ENCODE data around the gene ABCB9. TPM values are rescaled to one million over a fixed set of nuclear protein-coding genes. Genes with fewer than 3 reads are reported as not detected.

Gene ABCB9
- total RNA-seq, 2 experiments from 2014 or later, result 4.3 to 4.9 TPM

DNA sequence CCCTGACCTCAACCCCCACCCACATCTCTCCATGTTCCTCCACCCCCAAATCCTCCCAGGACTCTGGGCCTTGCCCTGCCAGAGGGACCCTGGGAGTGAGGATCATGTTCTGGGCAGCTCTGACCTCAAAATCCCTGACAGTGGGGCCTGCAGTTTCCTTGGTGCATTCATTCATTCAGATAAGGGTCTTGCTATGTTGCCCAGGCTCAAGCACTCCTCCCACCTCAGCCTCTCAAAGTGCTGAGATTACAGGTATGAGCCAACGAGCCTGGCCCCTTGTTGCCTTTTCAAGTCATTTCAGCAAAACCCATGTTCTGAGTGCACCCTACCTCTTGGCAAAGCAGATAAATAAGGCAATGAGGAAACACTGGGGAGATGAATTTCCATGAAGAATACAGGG, 43.8 kb upstream of the ABCB9 start:
- DNase-seq, result no peak
- H3K4me3 Mint-ChIP-seq, result no peak overlapping the region
- TF ChIP-seq, protein P1, sequence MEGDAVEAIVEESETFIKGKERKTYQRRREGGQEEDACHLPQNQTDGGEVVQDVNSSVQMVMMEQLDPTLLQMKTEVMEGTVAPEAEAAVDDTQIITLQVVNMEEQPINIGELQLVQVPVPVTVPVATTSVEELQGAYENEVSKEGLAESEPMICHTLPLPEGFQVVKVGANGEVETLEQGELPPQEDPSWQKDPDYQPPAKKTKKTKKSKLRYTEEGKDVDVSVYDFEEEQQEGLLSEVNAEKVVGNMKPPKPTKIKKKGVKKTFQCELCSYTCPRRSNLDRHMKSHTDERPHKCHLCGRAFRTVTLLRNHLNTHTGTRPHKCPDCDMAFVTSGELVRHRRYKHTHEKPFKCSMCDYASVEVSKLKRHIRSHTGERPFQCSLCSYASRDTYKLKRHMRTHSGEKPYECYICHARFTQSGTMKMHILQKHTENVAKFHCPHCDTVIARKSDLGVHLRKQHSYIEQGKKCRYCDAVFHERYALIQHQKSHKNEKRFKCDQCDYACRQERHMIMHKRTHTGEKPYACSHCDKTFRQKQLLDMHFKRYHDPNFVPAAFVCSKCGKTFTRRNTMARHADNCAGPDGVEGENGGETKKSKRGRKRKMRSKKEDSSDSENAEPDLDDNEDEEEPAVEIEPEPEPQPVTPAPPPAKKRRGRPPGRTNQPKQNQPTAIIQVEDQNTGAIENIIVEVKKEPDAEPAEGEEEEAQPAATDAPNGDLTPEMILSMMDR (IDR thresholded peaks at IDR 0.05), result no peak
- no peak overlapping the region for H3K27ac Mint-ChIP-seq
- H3K4me1 Mint-ChIP-seq (ENCODE audit: low read depth), result no peaks in the 10 kb centered on the region
- H3K36me3 Mint-ChIP-seq (ENCODE audit: low read depth), result no peaks in the 10 kb centered on the region
- ATAC-seq, result no peak
- H3K9me3 Mint-ChIP-seq, result no peaks in the 10 kb centered on the region
- H3K27me3 Mint-ChIP-seq, result no peaks in the 10 kb centered on the region
- ChIA-PET CTCF (no interaction called here), POLR2A (interaction anchor here (1.3 kb wide), 1 partner anchor 30 kb away, joined by 4 read pairs; the partner anchor contains the start of gene ARL6IP4)
- intact Hi-C loops (cut with micrococcal nuclease), result no loop called here

DNA sequence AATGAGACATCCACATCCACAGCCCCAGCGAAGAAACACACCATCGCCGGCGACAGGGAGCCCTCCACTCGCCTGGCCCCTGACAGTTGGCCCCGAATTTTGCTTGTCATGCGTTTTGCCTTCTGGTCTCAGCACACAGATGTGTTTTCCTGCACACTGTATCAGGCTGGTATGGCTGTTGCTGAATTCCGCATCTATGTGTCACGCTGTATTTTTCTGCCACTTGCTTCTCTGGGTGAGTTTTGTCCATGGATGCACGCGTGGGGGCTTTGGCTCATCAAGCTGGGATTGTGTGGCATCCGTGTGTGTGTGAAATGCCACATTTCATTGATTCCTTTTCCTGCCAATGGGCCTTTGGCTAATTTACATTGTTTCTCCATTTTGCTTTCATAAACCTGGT, 40.7 kb upstream of the ABCB9 start:
- DNase-seq, result no peak
- Mint-ChIP-seq H3K9me3 (no peaks in the 10 kb centered on the region), H3K4me1 (ENCODE audit: low read depth) (no peaks in the 10 kb centered on the region), H3K27ac (no peak overlapping the region), H3K4me3 (no peak overlapping the region), H3K36me3 (ENCODE audit: low read depth) (no peaks in the 10 kb centered on the region), H3K27me3 (no peaks in the 10 kb centered on the region)
- CTCF ChIA-PET, result no interaction called here
- intact Hi-C loops (cut with micrococcal nuclease), result no loop called here
- no peak for ATAC-seq
- POLR2A ChIA-PET, result no interaction called here
- TF ChIP-seq, protein P1 (IDR thresholded peaks at IDR 0.05), result no peak

DNA sequence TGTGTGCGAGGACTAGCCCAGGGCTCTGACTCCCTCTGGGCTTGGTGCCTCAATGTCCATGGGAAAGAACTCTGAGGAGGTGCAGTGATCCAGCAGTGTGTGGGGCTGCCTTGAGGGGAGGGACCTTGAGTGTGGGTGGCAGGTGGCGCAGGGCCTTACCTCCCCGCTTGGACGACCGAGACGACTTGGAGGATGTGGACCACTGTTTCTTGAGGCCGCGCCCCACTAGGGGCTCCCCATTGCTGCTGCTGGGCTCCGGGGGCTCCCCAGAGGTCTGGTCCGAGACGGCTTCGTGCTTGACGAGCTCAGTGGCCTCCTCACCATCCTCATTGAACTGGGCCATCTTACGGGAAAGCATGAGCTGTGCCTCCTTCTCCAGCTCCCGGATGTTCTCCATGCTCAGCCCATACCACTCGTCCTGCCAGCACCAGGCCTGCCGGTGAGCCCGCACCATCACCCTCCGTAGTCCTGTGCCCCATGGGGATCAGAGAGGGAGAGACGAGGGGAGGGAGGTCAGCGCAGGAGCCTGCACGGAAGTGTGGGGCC, 38.9 kb upstream of the ABCB9 start:
- no peak for DNase-seq
- TF ChIP-seq, protein P1 (IDR thresholded peaks at IDR 0.05), result no peak
- CTCF ChIA-PET, result no interaction called here
- no peaks in the 10 kb centered on the region for H3K9me3 Mint-ChIP-seq
- no peaks in the 10 kb centered on the region for H3K27me3 Mint-ChIP-seq
- POLR2A ChIA-PET, result interaction anchor here (0.7 kb wide), 1 partner anchor 227 kb away, joined by 3 read pairs; the partner anchor contains the start of gene MPHOSPH9
- H3K36me3 Mint-ChIP-seq (ENCODE audit: low read depth), result no peaks in the 10 kb centered on the region
- ATAC-seq, result no peak
- intact Hi-C loops (cut with micrococcal nuclease), result no loop called here
- H3K4me1 Mint-ChIP-seq (ENCODE audit: low read depth), result no peaks in the 10 kb centered on the region
- H3K4me3 Mint-ChIP-seq, result no peak overlapping the region
- no peak overlapping the region for H3K27ac Mint-ChIP-seq

DNA sequence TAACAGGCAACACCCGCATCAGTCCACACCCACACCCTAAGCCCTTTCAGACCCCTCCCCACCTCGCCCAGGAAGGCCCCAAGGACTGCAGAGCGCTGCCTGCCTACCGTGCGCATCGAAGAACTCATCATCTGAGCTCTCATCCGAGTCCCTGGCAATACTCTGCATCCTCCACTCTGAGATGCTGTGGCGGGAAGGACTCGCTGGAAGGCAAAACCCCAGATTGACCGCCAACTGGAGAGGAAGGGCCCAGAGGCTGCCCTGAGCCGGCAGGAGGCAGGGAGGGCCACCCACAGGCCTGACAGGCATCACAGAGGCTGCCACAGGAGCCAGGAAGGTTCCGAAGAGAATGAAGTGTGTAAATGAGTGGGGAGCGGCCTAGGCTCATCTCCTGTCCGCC, 38.0 kb upstream of the ABCB9 start:
- Mint-ChIP-seq H3K27ac (no peak overlapping the region), H3K4me3 (no peak overlapping the region), H3K27me3 (no peaks in the 10 kb centered on the region), H3K9me3 (no peaks in the 10 kb centered on the region), H3K36me3 (ENCODE audit: low read depth) (no peaks in the 10 kb centered on the region), H3K4me1 (ENCODE audit: low read depth) (no peaks in the 10 kb centered on the region)
- TF ChIP-seq, protein P1 (IDR thresholded peaks at IDR 0.05), result no peak
- intact Hi-C loops (cut with micrococcal nuclease), result no loop called here
- CTCF ChIA-PET, result no interaction called here
- DNase-seq (no peak), ATAC-seq (no peak)
- POLR2A ChIA-PET, result no interaction called here

DNA sequence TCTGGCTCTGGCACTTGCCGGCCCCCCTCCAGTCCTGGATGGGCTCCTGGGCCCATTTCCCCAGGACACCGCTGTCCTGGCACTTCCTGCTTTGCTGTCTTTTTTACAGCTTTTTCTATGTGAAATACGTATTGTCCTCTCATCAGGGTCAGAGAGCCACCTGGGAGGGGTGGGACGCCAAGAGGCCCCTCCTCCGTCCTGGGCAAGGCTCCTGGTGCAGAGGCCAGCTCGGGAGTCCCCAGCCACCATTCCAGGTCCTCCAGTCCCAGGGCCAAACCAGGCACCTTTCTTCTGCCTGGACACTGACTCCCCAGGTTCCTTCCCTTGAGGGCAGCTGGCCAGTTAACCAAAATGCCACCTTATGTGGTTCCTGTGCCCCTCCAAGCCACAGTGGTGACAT, 37.0 kb upstream of the ABCB9 start:
- intact Hi-C loops (cut with micrococcal nuclease), result no loop called here
- Mint-ChIP-seq H3K27ac (no peak overlapping the region), H3K9me3 (no peaks in the 10 kb centered on the region), H3K27me3 (no peaks in the 10 kb centered on the region), H3K4me1 (ENCODE audit: low read depth) (no peaks in the 10 kb centered on the region), H3K4me3 (no peak overlapping the region), H3K36me3 (ENCODE audit: low read depth) (no peaks in the 10 kb centered on the region)
- TF ChIP-seq, protein P1 (IDR thresholded peaks at IDR 0.05), result no peak
- CTCF ChIA-PET, result no interaction called here
- POLR2A ChIA-PET, result no interaction called here
- DNase-seq (no peak), ATAC-seq (no peak)
